Gastrocnemius medialis (tissue), 4 donors: ENCODE results near the gene TUBB3.

Experiments
- POLR2A ChIP-seq, 2 donors: fragments of 450-650 bp; IDR thresholded peaks; one replicate each; pipeline ENCODE4 v1.6.1; 2017; ENCODE audit warnings: antibody characterized with exemption in 2 of 2, mild to moderate bottlenecking in 2 of 2, moderate library complexity in 2 of 2
- TF ChIP-seq, protein P1 (sequence below), 5 experiments: fragments of 450-650 bp in 3 of 5; fragments of 200-600 bp in 2 of 5; sonication (generic) in 2 of 5; IDR thresholded peaks in 4 of 5; conservative IDR thresholded peaks in 1 of 5; 1 replicate in 4 of 5; 2 replicates in 1 of 5; pipeline ENCODE4 v1.5.1; 2016 to 2019; ENCODE audit warnings: antibody characterized with exemption in 5 of 5, mild to moderate bottlenecking in 3 of 5, moderate library complexity in 3 of 5

DNA sequence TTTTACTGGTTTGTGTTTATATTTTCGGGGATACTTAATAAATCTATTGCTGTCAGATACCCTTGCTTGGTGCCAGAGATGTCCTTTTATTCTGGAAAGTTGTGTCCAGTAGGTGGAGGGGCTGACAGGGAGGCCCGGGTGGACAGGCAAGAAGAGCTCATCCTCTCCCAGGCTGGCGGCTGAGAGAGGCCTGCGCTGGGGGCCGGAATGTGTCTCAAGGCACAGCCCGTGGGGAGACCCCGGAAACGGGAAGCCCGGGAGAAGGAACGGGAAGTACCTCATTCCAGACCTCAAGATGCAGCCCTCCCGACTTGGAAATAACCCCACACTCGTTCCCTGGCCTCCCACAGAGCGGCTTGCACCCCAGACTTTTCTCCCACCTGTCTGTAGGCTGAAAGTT is 12.9 kb downstream of the TUBB3 start:
- TF ChIP-seq, protein P1, sequence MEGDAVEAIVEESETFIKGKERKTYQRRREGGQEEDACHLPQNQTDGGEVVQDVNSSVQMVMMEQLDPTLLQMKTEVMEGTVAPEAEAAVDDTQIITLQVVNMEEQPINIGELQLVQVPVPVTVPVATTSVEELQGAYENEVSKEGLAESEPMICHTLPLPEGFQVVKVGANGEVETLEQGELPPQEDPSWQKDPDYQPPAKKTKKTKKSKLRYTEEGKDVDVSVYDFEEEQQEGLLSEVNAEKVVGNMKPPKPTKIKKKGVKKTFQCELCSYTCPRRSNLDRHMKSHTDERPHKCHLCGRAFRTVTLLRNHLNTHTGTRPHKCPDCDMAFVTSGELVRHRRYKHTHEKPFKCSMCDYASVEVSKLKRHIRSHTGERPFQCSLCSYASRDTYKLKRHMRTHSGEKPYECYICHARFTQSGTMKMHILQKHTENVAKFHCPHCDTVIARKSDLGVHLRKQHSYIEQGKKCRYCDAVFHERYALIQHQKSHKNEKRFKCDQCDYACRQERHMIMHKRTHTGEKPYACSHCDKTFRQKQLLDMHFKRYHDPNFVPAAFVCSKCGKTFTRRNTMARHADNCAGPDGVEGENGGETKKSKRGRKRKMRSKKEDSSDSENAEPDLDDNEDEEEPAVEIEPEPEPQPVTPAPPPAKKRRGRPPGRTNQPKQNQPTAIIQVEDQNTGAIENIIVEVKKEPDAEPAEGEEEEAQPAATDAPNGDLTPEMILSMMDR (IDR thresholded peaks at IDR 0.05 in 4 of 5, conservative IDR thresholded peaks at IDR 0.05 in 1 of 5) = no peak
- TF ChIP-seq POLR2A (IDR thresholded peaks at IDR 0.05) = no peak
